GM12872 (cell line): ENCODE measurements around the gene ACAA1.
A peak's percentile ranks its signal among the peaks of the same experiment; 100 is the strongest.

Experiments used
- CTCF ChIP-seq: IDR thresholded peaks from 3 replicates; pipeline ENCODE4 v1.5.1; 2011; ENCODE audit warnings: low read depth, mild to moderate bottlenecking, low read length, moderate library complexity; ENCODE audit not compliant: insufficient read depth

ACAA1 gene

GRCh38 chr3:38143511-38143910 is 6.6 kb upstream of the ACAA1 start:
- 0 out of 3 replicates have a peak, but pooled peaks have one; percentile 4 for TF ChIP-seq CTCF

- TF ChIP-seq CTCF = no peak
Measured at GRCh38 chr3:38142959-38143358, 6.0 kb upstream of the ACAA1 start.

- TF ChIP-seq CTCF = no peak
Measured at GRCh38 chr3:38141952-38142273, 5.0 kb upstream of the ACAA1 start.

GRCh38 chr3:38141173-38141951 is 4.4 kb upstream of the ACAA1 start:
- TF ChIP-seq CTCF = no peak

GRCh38 chr3:38140326-38141172 is 3.6 kb upstream of the ACAA1 start:
- TF ChIP-seq CTCF = no peak

- TF ChIP-seq CTCF = no peak
Measured at GRCh38 chr3:38139652-38140051, 2.7 kb upstream of the ACAA1 start.

- no peak for TF ChIP-seq CTCF
Measured at GRCh38 chr3:38139191-38139590, 2.3 kb upstream of the ACAA1 start.
